ENCODE results near the gene SLC5A2.
A peak's percentile ranks its signal among the peaks of the same experiment; 100 is the strongest.
"Not testable (repeated sequence)": the region's sequence is repeated elsewhere in the genome, so short reads cannot be mapped to it uniquely, and the experiment has no call there.

SLC5A2 gene

GRCh38 chr16:31483081-31483480 lies at the start of gene SLC5A2:
TSS of gene SLC5A2 (plus strand) at chr16:31483123. CDS start at chr16:31483137, 14 bp downstream.
- no peak for DNase-seq (ENCODE audit: low spot score)

DNA sequence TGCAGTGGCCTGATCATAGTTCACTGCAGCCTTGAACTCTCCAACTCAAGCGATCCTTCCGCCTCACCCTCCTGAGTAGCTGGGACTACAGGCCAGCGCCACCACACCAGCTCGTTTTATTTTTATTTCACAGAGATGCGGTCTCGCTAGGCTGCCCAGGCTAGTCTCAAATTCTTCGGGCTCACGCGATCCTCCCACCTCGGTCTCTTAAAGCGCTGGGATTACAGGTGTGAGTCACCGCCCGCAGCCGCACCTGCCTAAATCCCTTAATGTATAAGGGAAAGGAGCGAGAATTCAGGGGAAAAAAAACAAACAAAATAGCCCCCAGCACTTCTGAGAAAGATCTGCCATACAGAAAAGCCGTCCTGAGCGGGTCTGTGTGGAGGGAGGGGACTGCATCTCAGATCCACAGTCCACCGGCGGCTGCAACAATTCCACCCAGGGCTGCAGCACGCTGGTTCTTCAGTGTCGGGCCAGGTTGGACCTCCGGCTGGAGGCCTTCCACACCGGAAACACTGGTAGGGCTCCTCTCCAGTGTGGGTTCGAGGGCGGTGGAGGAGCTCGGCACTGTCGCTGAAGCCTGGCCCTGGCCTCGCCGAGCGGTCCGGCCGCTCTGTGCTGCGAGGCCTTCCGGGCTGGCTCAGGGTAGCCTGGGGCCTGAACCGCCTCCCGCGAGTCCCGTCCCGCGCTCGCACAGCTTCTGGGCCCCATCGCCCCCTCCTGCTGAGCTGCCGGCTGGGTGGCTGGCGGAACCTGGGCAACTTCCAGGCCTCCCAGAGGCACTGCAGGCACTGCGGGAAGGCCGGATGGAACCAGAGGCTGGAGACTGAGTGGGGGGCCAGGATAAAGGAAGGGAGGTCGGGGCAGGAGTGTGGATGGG lies 47.3 kb upstream of the SLC5A2 start:
- DNase-seq (ENCODE audit: low spot score): no peak

GRCh38 chr16:31436221-31437045 lies 46.5 kb upstream of the SLC5A2 start:
- no peak for DNase-seq (ENCODE audit: low spot score)

DNA sequence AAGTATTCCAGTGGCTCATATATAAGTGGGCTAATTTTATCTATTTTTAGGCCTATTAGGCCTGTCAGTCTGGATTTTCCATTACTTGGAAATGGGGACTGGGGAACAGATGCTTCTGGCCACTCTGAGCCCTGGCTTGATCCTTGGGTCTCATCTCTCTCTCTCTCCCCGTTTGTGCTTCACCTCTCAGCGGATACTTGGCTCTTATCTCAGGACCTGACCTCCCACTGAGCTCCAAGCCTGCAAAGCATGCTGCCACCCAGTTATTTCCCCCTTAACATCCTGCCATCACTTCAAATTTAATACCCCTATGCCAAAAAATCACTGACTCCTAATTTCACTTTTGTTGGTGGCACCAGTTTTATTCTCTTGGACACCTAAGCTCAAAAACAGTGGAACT lies 44.5 kb upstream of the SLC5A2 start:
- no peak for DNase-seq (ENCODE audit: low spot score)

GRCh38 chr16:31439023-31439422 lies 43.9 kb upstream of the SLC5A2 start:
- not testable (repeated sequence) for DNase-seq (ENCODE audit: low spot score)

GRCh38 chr16:31439519-31439918 lies 43.4 kb upstream of the SLC5A2 start:
- no peak for DNase-seq (ENCODE audit: low spot score)

DNA sequence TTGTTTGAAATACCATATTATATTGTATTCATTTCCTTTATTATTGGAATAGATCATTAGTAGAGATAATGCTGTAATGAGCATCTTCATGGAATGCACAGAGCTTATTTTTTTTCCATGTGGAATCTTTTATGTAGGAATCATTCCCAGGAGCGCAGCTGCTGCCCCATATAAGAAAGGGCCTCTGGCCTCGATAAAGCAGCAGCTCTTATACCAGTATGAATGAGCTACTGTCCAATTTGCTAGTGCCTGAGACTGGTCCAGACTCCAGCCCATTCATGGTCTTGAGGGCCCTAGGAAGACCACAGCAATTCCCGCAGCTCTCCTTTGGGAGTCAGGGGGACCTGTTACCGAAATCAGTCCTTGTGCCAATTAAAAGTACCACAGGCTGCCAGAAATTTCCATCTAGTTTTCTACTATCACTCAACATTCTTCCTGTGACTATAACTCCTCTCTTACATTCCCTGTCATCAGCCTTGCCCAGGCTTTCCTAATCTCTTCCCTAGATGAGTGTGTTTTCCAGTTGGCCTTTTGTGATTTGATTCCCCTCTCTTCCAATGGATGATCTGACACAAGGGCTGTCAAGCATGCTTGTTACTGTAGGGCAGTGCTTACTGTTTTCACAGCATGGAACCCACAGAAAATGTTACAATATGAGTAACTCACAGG lies 42.3 kb upstream of the SLC5A2 start:
- DNase-seq (ENCODE audit: low spot score): no peak

GRCh38 chr16:31441956-31442355 lies 41.0 kb upstream of the SLC5A2 start:
- DNase-seq (ENCODE audit: low spot score): no peak

- not testable (repeated sequence) for DNase-seq (ENCODE audit: low spot score)
Measured at GRCh38 chr16:31445931-31446330, 37.0 kb upstream of the SLC5A2 start.

DNA sequence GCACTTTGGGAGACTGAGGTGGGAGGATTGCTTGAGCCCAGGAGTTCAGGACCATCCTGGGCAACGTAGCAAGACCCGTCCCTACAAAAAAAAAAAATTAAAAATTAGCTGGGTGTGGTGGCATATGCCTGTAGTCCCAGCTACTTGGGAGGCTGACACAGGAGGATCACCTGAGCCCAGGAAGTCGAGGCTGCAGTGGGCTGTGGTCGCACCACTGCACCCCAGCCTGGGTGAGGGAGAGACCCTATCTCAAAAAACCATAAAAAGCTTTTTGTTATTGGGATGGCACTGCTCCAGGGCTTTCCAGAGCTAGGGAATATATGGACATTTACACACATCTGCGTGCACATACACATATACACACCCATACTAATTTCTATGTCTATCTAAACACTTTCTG lies 31.7 kb upstream of the SLC5A2 start:
- no peak for DNase-seq (ENCODE audit: low spot score)

GRCh38 chr16:31451681-31452351 lies 31.1 kb upstream of the SLC5A2 start:
- peak; percentile 69 for DNase-seq (ENCODE audit: low spot score)

DNA sequence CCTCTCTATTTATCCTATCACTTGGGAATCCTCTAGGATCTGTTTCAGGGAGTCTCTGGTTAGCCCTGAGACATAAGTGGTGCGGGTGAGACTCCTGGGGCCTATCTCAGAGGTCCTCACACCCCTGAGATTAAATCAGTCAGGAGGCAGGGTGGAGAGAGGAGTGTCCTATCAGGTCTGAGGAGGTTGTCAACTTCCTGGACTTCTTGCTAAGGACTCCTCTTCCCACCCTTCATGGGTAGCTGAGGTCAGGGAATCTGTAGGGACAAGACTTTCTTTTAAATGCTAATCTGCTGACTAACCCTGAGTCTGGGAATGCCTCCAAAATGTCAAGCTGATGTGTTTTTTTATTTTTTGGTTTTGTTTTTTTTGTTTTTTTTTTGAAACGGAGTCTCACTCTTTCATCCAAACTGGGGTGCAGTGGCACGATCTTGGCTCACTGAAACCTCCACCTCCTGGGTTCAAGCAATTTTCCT lies 30.3 kb upstream of the SLC5A2 start:
- DNase-seq (ENCODE audit: low spot score): no peak

DNA sequence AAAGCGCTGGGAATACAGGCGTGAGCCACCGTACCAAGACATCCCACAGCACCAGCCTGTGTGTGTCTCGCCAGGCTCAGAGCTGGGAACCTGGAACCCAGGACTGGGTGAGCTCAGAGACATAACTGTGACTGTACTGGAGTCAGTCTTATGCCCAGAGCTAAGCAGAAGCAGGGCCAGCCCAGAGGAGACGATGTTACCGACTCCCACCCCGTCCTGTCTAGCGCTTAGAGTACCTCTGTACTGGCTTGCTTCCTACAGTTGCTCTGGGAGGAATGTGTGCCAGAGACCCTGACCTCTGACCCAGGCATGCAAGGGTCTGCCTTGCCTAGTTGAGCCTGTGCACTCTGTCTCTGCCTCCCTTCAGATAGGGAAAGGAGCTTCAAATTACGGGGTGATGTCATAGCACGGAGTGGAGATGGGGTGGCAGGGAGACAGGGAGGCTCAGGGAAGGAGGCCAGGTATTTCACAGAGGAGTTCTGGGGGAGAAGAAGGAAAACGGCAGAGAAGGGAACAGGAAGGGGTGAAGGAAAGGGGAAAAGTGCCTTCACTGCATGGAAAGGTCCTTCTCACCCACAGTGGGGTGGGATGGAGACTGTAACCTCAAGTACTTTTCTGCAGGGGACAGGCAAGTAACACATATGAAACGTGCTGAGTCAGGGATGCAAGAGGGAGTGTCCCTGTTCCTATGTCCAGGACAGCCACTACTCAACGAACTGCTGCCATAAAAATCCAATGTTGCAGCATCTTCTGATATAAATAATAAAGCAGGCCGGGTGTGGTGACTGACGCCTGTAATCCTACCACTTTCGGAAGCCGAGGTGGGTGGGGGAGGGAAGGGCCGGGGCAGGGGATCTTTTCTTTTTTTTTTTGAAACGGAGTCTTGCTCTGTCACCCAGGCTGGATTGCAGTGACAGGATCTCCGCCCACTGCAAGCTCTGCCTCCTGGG lies 29.4 kb upstream of the SLC5A2 start:
- DNase-seq (ENCODE audit: low spot score): no peak

DNA sequence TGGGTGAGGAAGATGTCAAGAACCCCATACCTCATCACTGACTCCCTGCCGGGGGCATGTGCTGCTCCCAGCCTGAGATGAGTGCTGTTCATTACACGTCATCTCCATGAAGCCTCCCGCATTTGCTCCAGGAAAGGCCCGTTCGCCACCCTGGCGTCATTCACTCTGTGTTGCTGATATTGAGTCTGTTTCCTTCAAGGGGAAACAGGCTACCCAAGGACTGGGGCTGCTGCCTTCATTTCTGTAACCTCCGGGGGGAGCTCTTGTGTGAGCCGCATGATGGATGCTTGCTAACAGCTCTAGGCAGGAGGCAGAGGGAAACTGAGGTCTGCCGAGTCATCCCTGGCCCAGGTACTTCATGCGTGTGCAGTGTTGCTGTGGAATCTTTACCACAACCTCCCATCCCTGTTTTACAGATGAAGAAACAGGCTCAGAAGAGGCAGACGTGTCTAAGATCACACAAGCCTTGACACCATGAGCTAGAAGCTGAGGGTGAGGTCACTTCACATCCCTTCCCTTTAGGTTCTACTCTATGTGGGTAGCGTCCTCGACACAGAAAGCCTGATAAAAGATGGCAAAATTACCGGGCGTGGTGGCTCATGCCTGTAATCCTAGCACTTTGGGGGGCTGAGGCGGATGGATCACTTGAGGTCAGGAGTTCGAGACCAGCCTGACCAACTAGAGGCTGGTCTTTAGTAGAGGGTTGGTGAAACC lies 27.2 kb upstream of the SLC5A2 start:
- DNase-seq (ENCODE audit: low spot score): no peak

DNA sequence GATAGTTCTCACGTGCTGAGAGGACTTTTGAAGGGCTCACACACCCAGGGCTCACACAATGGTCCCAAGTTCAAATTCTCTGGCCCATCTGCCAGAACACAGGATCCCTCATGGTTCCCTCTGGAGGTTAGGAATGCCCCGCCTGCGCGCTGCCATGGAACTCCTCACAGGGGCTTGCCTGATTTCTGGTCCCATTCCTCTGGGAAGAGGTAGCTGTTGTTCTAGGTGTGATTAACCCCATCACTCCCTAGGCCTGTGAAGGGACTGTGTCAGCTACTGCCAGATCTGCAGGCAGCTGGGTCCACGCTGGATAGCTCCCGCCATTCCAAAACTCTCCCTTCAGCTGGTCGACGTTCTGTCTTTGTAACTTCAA lies 25.9 kb upstream of the SLC5A2 start:
- DNase-seq (ENCODE audit: low spot score): no peak

DNA sequence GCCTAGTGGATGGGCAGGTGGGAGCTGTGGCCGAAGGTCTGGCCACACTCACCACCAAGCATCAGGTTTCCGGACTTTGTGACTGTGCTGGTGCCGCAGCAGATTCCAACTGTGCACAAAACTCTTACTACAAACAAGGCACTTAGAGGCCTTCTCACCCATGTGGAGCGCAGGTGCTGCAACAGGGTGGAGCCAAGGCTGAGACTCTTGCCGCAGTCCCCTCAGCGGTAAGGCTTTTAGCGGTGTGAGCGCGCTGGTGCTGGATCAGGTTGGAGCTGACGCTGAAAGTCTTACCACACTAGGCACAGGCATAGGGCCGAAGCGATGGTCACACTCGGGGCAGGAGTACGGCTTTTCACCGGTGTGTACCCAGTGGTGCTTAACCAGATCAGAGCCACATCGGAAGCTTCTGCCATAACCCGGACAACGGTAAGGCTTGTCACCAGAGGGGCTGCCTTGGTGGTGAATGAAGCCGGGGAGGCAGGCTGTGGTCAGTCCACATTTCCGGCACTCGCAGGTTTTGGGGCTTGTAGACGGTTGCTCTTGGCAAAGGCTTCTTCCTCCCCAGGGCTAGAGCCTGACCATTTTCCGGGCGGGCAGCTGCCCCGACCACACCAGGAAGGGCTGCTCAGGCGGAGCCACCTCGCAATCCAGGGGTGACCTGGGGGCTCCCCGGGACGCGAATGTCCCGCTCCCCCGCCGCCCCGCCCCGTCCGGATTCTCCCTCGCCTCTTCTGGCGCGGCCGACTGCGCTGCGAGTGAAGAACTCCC lies 24.7 kb upstream of the SLC5A2 start:
- DNase-seq (ENCODE audit: low spot score): peak; percentile 71

DNA sequence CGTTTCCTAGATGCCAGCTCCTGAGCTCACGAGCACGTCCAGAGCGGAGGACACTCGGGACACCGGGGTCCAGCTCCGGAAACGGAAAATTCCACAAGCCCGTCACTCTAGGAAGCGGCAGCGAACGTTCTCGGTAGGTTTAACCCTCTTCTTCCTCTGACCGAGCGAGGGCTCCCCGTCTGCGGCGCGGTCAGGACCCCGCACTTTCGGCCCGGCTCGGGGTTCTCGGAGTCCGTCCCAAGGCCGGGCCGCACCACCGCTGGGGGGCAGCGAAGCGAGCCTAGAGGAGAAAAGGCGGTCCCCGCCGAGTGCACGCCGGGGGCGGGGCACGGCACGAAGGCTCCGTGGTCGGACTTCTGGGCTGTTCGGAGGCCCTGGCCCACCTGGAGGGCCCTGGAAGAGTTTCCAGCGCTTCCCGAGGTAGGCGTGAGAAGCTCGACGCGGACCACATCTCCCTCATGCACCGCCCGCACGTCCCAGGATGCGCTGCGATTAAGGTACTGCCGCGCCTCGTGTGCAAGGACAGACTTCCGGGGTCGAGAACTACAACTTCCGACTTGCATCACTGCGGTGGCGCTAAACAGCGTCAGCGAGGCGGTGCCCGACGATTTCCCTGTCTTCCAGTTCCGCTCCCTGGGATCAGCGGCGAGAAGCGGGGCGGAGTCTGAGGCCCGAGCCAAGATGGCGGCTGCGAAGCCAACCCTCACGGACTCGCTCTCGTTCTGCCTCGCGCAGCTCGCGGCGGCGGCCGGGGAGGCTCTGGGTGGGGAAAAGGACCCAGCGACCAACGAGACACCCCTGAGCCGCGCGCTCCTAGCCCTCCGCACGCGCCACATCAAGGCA lies 23.9 kb upstream of the SLC5A2 start, which contains the start of gene ARMC5:
TSS of gene ARMC5 (plus strand) at position 658 of the 843 bp plus-strand sequence. CDS start at position 682, 24 bp downstream.
- peak; percentile 85 for DNase-seq (ENCODE audit: low spot score)
